ENCODE measurements around the gene TMEM95.

GRCh38 chr17:7356756-7357155 lies 1.8 kb downstream of the TMEM95 start:
- TF ChIP-seq CTCF (IDR thresholded peaks at IDR 0.05 in 2 of 3, conservative IDR thresholded peaks at IDR 0.05 in 1 of 3; ENCODE audit: borderline replicate concordance in 1 of 3, insufficient read depth in 1 of 3, low read depth in 2 of 3, low read length in 2 of 3), result no peak
- no peak for TF ChIP-seq ZBTB33 (IDR thresholded peaks at IDR 0.05; ENCODE audit: extremely low read depth, insufficient replicate concordance, low read length)
- no peak for TF ChIP-seq POLR2A (IDR thresholded peaks at IDR 0.05; ENCODE audit: borderline replicate concordance, extremely low read depth, insufficient read depth, insufficient read length)
- TF ChIP-seq JUND (IDR thresholded peaks at IDR 0.05), result no peak
- TF ChIP-seq TCF7L2 (IDR thresholded peaks at IDR 0.05; ENCODE audit: borderline replicate concordance, extremely low read depth, insufficient read depth, insufficient read length), result no peak
